A549 (cell line): ENCODE measurements around the gene TNFRSF19. TPM values are rescaled to one million over a fixed set of nuclear protein-coding genes. Genes with fewer than 3 reads are reported as not detected.

Source experiments
- ATAC-seq, 2 experiments: fragments of 200-7000 bp in 1 of 2; fragments of >200 bp in 1 of 2; cut with Nextera tagmentation in 1 of 2; cut with Tn5 transposase in 1 of 2; 3 replicates each; pipeline versions ENCODE4 v1.8.0 to v1.9.1; 2018 to 2020; ENCODE audit warnings: mild to moderate bottlenecking in 1 of 2, moderate library complexity in 1 of 2
- CTCF ChIA-PET: fragments of 300-600 bp; sonication (Branson Sonifier 250); formaldehyde crosslinking; extraction: SDS; loops from one replicate; lab custom pipeline; 2021; ENCODE audit warnings: antibody characterized with exemption, inconsistent platforms; lab: Yijun Ruan, JAX
- POLR2A ChIA-PET: fragments of 350-600 bp; formaldehyde crosslinking; extraction: SDS; loops from one replicate; lab custom pipeline; 2021; ENCODE audit warnings: antibody characterized with exemption, inconsistent platforms; lab: Yijun Ruan, JAX
- DNase-seq, 2 experiments: peaks; one replicate each; pipeline versions ENCODE4 v3.0.0 to v3.0.0-alpha.2; 2011 to 2016; ENCODE audit warnings: low read depth in 1 of 2, low spot score in 1 of 2
- FAIRE-seq: peaks from 2 replicates; lab custom pipeline; 2011; peaks lifted over from hg19 to GRCh38; lab: Jason Lieb, UNC
- H3K27ac ChIP-seq, 2 experiments: fragments of >200 bp; sonication (Bioruptor Twin); formaldehyde crosslinking; 3 replicates each; pipeline ENCODE4 v1.5.1; 2016 to 2017
- H3K4me1 ChIP-seq: fragments of >200 bp; sonication (Bioruptor Twin); formaldehyde crosslinking; 3 replicates; pipeline ENCODE4 v1.6.1; 2016
- H3K4me2 ChIP-seq: fragments of >200 bp; sonication (Bioruptor Twin); formaldehyde crosslinking; 3 replicates; pipeline ENCODE4 v1.6.1; 2016
- H3K4me3 ChIP-seq: fragments of >200 bp; sonication (Bioruptor Twin); formaldehyde crosslinking; 3 replicates; pipeline ENCODE4 v1.5.1; 2016
- H3K9me3 ChIP-seq: fragments of >200 bp; sonication (Bioruptor Twin); formaldehyde crosslinking; 3 replicates; pipeline ENCODE4 v1.6.1; 2016
- ATOH8 ChIP-seq: fragments of 250-450 bp; sonication (Bioruptor Pico); IDR thresholded peaks from 2 replicates; pipeline ENCODE4 v1.5.0; 2020; ENCODE audit warnings: low read depth, mild to moderate bottlenecking, moderate library complexity
- BCL3 ChIP-seq: fragments of >200 bp; sonication (Bioruptor Twin); formaldehyde crosslinking; IDR thresholded peaks from 3 replicates; pipeline ENCODE4 v1.6.1; 2016
- BHLHE40 ChIP-seq: IDR thresholded peaks from 2 replicates; pipeline ENCODE4 v1.6.1; 2012; ENCODE audit warnings: low read depth, low read length, inconsistent platforms
- E2F6 ChIP-seq: IDR thresholded peaks from 2 replicates; pipeline ENCODE4 v1.6.1; 2012; ENCODE audit warnings: low read depth, borderline replicate concordance
- ELK1 ChIP-seq: fragments of 150-350 bp; IDR thresholded peaks from 2 replicates; pipeline ENCODE4 v1.6.1; 2014; ENCODE audit warnings: low read depth, mild to moderate bottlenecking, low read length
- ESRRA ChIP-seq: fragments of 150-350 bp; IDR thresholded peaks from 2 replicates; pipeline ENCODE4 v1.6.1; 2014; ENCODE audit warnings: mild to moderate bottlenecking, low read length, borderline replicate concordance
- FOSB ChIP-seq: fragments of 250-450 bp; sonication (Bioruptor Pico); IDR thresholded peaks from 2 replicates; pipeline ENCODE4 v1.5.0; 2020; ENCODE audit warnings: mild to moderate bottlenecking, moderate library complexity
- HDAC2 ChIP-seq: fragments of 200-600 bp; sonication (generic); IDR thresholded peaks from 2 replicates; pipeline ENCODE4 v1.6.1; 2016
- HEYL ChIP-seq: fragments of 250-450 bp; sonication (Bioruptor Pico); IDR thresholded peaks from 2 replicates; pipeline ENCODE4 v1.8.0; 2021; ENCODE audit warnings: mild to moderate bottlenecking, moderate library complexity
- HOXA7 ChIP-seq: fragments of 250-450 bp; sonication (Bioruptor Pico); IDR thresholded peaks from 2 replicates; pipeline ENCODE4 v1.5.0; 2020; ENCODE audit warnings: mild to moderate bottlenecking, moderate library complexity
- HOXB13 ChIP-seq: fragments of 250-450 bp; sonication (Bioruptor Pico); IDR thresholded peaks from 2 replicates; pipeline ENCODE4 v1.5.0; 2020; ENCODE audit warnings: low read depth, mild to moderate bottlenecking, moderate library complexity
- HOXB5 ChIP-seq: fragments of 250-450 bp; sonication (Bioruptor Pico); IDR thresholded peaks from 2 replicates; pipeline ENCODE4 v1.5.0; 2020; ENCODE audit warnings: mild to moderate bottlenecking, moderate library complexity
- JUN ChIP-seq, 2 experiments: fragments of >200 bp; sonication (Bioruptor Twin); formaldehyde crosslinking; IDR thresholded peaks; 2 replicates in 1 of 2; 3 replicates in 1 of 2; pipeline ENCODE4 v1.6.1; 2016 to 2017
- JUNB ChIP-seq: fragments of >200 bp; sonication (Bioruptor Twin); formaldehyde crosslinking; IDR thresholded peaks from 2 replicates; pipeline ENCODE4 v1.6.1; 2016
- KDM5A ChIP-seq: fragments of 200-600 bp; sonication (generic); IDR thresholded peaks from 2 replicates; pipeline ENCODE4 v1.6.1; 2016; ENCODE audit warnings: antibody characterized with exemption, mild to moderate bottlenecking
- MAX ChIP-seq: IDR thresholded peaks from 2 replicates; pipeline ENCODE4 v1.6.1; 2012
- NR3C1 ChIP-seq: fragments of >200 bp; sonication (Bioruptor Twin); formaldehyde crosslinking; IDR thresholded peaks from 3 replicates; pipeline ENCODE4 v1.6.1; 2017
- PHF8 ChIP-seq: fragments of 200-600 bp; sonication (generic); IDR thresholded peaks from 2 replicates; pipeline ENCODE4 v1.6.1; 2016; ENCODE audit warnings: low read depth, mild to moderate bottlenecking, antibody characterized with exemption, moderate library complexity, borderline replicate concordance
- POLR2AphosphoS2 ChIP-seq: conservative IDR thresholded peaks from 2 replicates; pipeline ENCODE4 v1.6.1; 2012; ENCODE audit warnings: low read length, improper control_type of control experiment, inconsistent platforms
- RAD21 ChIP-seq, 2 experiments: fragments of >200 bp in 1 of 2; sonication (Bioruptor Twin) in 1 of 2; formaldehyde crosslinking in 1 of 2; IDR thresholded peaks in 1 of 2; conservative IDR thresholded peaks in 1 of 2; 2 replicates in 1 of 2; 3 replicates in 1 of 2; pipeline ENCODE4 v1.6.1; 2012 to 2018; ENCODE audit warnings: inconsistent platforms in 1 of 2
- RARB ChIP-seq: fragments of 250-450 bp; sonication (Bioruptor Pico); IDR thresholded peaks from 2 replicates; pipeline ENCODE4 v1.8.0; 2021; ENCODE audit warnings: mild to moderate bottlenecking, moderate library complexity
- RCOR1 ChIP-seq: fragments of 150-350 bp; IDR thresholded peaks from 2 replicates; pipeline ENCODE4 v1.6.1; 2014; ENCODE audit warnings: antibody characterized with exemption, low read length, low read depth
- RNF2 ChIP-seq: fragments of 200-600 bp; sonication (generic); IDR thresholded peaks from 2 replicates; pipeline ENCODE4 v1.6.1; 2016; ENCODE audit warnings: low read depth, mild to moderate bottlenecking, antibody characterized with exemption, moderate library complexity, borderline replicate concordance
- SMC3 ChIP-seq: fragments of >200 bp; sonication (Bioruptor Twin); formaldehyde crosslinking; IDR thresholded peaks from 3 replicates; pipeline ENCODE4 v1.6.1; 2018; ENCODE audit warnings: inconsistent platforms
- SREBF2 ChIP-seq: fragments of 450-650 bp; IDR thresholded peaks from 2 replicates; pipeline ENCODE4 v1.6.1; 2014; ENCODE audit warnings: mild to moderate bottlenecking, moderate library complexity
- TFCP2L1 ChIP-seq: fragments of 250-450 bp; sonication (Bioruptor Pico); IDR thresholded peaks from 2 replicates; pipeline ENCODE4 v1.5.0; 2021; ENCODE audit warnings: mild to moderate bottlenecking
- TP53 ChIP-seq: fragments of 250-450 bp; sonication (Bioruptor Pico); IDR thresholded peaks from 2 replicates; pipeline ENCODE4 v1.5.0; 2021; ENCODE audit warnings: mild to moderate bottlenecking, moderate library complexity
- ZC3H11A ChIP-seq: fragments of 450-650 bp; IDR thresholded peaks from 2 replicates; pipeline ENCODE4 v1.6.1; 2014; ENCODE audit warnings: antibody characterized with exemption, mild to moderate bottlenecking
- ZSCAN20 ChIP-seq: fragments of 250-450 bp; sonication (Bioruptor Pico); IDR thresholded peaks from 2 replicates; pipeline ENCODE4 v1.8.0; 2022; ENCODE audit warnings: mild to moderate bottlenecking, moderate library complexity
- WGBS: methylation state at CpG from one replicate; pipeline ENCODE4 v1.1.6; 2017; ENCODE audit errors: missing lambda C conversion rate; 5-methylcytosine and 5-hydroxymethylcytosine counted together
- polyA plus RNA-seq, 4 experiments: library from polyadenylated mRNA; depleted of rRNA in 3 of 4; stranded (reverse); fragments of >200 nt; fragmentation: RNase III in 1 of 4; extraction: RNeasy Plus Mini Kit Qiagen cat#74134 plus additional on column Dnase treatment in 1 of 4; gene quantifications; 2 replicates in 3 of 4; 3 replicates in 1 of 4; pipeline ENCODE4 v1.2.3, GENCODE V29; 2011 to 2017

Gene TNFRSF19
- polyA plus RNA-seq, 2 of the 4 experiments (the other 2 are of a cell fraction) = 1.2 to 1.9 TPM

GRCh38 chr13:23658929-23659541, 88.8 kb downstream of the TNFRSF19 start:
- DNase-seq (no peak), FAIRE-seq (no peak), ATAC-seq (no peak)
- Histone ChIP-seq H3K4me1 (no peaks in the 10 kb centered on the region), H3K4me2 (no peak overlapping the region), H3K9me3 (no peaks in the 10 kb centered on the region), H3K4me3 (no peak overlapping the region), H3K27ac (no peak overlapping the region)
- TF ChIP-seq TP53 (CRISPR knock-in tag) (no peak), HOXB13 (CRISPR knock-in tag) (no peak), KDM5A (no peak), ATOH8 (CRISPR knock-in tag) (no peak)
- WGBS = 85% methylated on average over 15 of the region's 15 CpGs
- ChIA-PET CTCF (interaction anchor here (1.3 kb wide), 1 partner anchor 10 kb away, joined by 4 read pairs; no protein-coding TSS in a partner anchor), POLR2A (no interaction called here)

- WGBS = 65% methylated on average over 9 of the region's 9 CpGs
- POLR2A ChIA-PET = no interaction called here
- TF ChIP-seq SREBF2 (no peak), HDAC2 (no peak), POLR2AphosphoS2 (no peak), HEYL (CRISPR knock-in tag) (no peak), TFCP2L1 (no peak), ATOH8 (CRISPR knock-in tag) (no peak), BHLHE40 (no peak), ZSCAN20 (CRISPR knock-in tag) (no peak), E2F6 (no peak), MAX (no peak), PHF8 (no peak), RARB (no peak), RNF2 (no peak), NR3C1 (no peak)
- TF ChIP-seq, all 56 proteins: peak for 0
- ATAC-seq (no peak), FAIRE-seq (no peak), DNase-seq (no peak)
- Histone ChIP-seq H3K27ac (no peak overlapping the region), H3K9me3 (no peaks in the 10 kb centered on the region), H3K4me3 (no peak overlapping the region), H3K4me2 (no peak overlapping the region), H3K4me1 (no peaks in the 10 kb centered on the region)
- CTCF ChIA-PET = interaction anchor here (1.3 kb wide), 2 partner anchors 8 to 21 kb away, joined by 3 to 4 read pairs; no protein-coding TSS in a partner anchor
These were observed 90.0 kb downstream of the TNFRSF19 start for GRCh38 chr13:23660249-23660648.

GRCh38 chr13:23666582-23666981, 96.4 kb downstream of the TNFRSF19 start:
- TF ChIP-seq BCL3 (no peak), SMC3 (no peak), POLR2AphosphoS2 (no peak), ZC3H11A (no peak), JUN (IDR thresholded peaks at IDR 0.05) (no peak), RCOR1 (no peak), ESRRA (no peak), KDM5A (no peak), RAD21 (conservative IDR thresholded peaks at IDR 0.05 in 1 of 2, IDR thresholded peaks at IDR 0.05 in 1 of 2) (no peak), HDAC2 (no peak), JUNB (no peak), BHLHE40 (no peak), FOSB (CRISPR knock-in tag) (no peak), ELK1 (no peak), HOXB5 (CRISPR knock-in tag) (no peak), HOXA7 (CRISPR knock-in tag) (no peak)
- CTCF ChIA-PET = no interaction called here
- Histone ChIP-seq H3K4me1 (no peaks in the 10 kb centered on the region), H3K27ac (no peak overlapping the region), H3K9me3 (no peaks in the 10 kb centered on the region), H3K4me3 (no peak overlapping the region), H3K4me2 (no peak overlapping the region)
- FAIRE-seq (no peak), DNase-seq (no peak), ATAC-seq (no peak)
- 74% methylated on average over 8 of the region's 8 CpGs for WGBS
- POLR2A ChIA-PET = no interaction called here
